ENCODE results near the gene ARTN.

Gene ARTN

DNA sequence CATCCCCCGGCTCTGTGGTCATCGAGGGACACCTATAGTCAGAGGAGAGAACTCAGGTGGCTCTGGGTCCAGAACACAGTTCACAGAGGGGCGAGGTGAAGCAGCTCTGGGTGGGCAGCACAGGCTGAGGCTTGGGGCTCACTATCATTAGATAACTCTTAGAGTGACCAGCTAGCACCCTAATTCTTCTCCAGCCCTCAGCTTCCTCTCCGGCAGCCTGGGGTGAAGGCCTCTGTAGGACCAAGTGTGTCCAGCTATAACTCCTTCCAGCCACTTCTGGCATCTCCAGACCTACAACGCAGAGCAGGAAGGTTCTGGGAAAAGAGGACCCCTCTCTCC, 1.4 kb downstream of the ARTN start:
- DNase-seq (ENCODE audit: low read depth, low spot score): no peak
- Histone ChIP-seq H3K36me3 (ENCODE audit: insufficient read depth, insufficient read length, low read length) (peaks cover 27% of the 10 kb centered on the region), H3K4me3 (ENCODE audit: insufficient read length, low read depth) (no peak overlapping the region), H3K9me3 (ENCODE audit: insufficient read depth, low read length) (no peaks in the 10 kb centered on the region), H3K4me1 (ENCODE audit: insufficient read depth, insufficient read length) (peaks cover 66% of the 10 kb centered on the region), H3K27me3 (ENCODE audit: insufficient read depth, insufficient read length) (peaks cover 23% of the 10 kb centered on the region), H3K9ac (ENCODE audit: insufficient read length, low read depth) (no peak overlapping the region)
- TF ChIP-seq SUZ12 (IDR thresholded peaks at IDR 0.05; ENCODE audit: extremely low read depth, insufficient read depth, insufficient read length): no peak
- no peak for TF ChIP-seq YY1 (IDR thresholded peaks at IDR 0.05; ENCODE audit: insufficient read depth, insufficient read length)
- TF ChIP-seq ZNF274 (IDR thresholded peaks at IDR 0.05; ENCODE audit: low read depth, low read length): no peak

DNA sequence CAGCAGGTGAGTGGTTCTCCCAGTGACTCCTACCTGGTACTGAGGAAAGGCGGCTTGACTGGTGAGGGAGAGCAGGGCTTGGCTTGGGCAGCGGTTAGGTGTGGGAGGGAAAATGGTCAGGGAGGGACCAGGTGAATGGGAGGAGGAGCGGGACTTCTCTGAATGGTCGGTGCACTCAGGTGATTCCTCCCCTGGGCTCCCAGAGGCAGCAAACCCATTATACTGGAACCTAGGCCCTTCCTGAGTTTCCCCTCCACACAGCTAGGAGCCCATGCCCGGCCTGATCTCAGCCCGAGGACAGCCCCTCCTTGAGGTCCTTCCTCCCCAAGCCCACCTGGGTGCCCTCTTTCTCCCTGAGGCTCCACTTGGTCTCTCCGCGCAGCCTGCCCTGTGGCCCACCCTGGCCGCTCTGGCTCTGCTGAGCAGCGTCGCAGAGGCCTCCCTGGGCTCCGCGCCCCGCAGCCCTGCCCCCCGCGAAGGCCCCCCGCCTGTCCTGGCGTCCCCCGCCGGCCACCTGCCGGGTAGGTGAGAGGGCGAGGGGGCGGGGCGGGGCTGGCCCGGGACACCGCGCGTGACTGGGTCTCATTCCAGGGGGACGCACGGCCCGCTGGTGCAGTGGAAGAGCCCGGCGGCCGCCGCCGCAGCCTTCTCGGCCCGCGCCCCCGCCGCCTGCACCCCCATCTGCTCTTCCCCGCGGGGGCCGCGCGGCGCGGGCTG, 2.3 kb downstream of the ARTN start:
- Histone ChIP-seq H3K4me1 (ENCODE audit: insufficient read depth, insufficient read length) (peaks cover 57% of the 10 kb centered on the region), H3K9ac (ENCODE audit: insufficient read length, low read depth) (peak overlapping the region; percentile 82), H3K27me3 (ENCODE audit: insufficient read depth, insufficient read length) (peaks cover 23% of the 10 kb centered on the region), H3K9me3 (ENCODE audit: insufficient read depth, low read length) (no peaks in the 10 kb centered on the region), H3K4me3 (ENCODE audit: insufficient read length, low read depth) (peak overlapping the region; percentile 48), H3K36me3 (ENCODE audit: insufficient read depth, insufficient read length, low read length) (peaks cover 22% of the 10 kb centered on the region)
- DNase-seq (ENCODE audit: low read depth, low spot score): no peak
- TF ChIP-seq SUZ12 (IDR thresholded peaks at IDR 0.05; ENCODE audit: extremely low read depth, insufficient read depth, insufficient read length) (no peak), ZNF274 (IDR thresholded peaks at IDR 0.05; ENCODE audit: low read depth, low read length) (no peak), YY1 (IDR thresholded peaks at IDR 0.05; ENCODE audit: insufficient read depth, insufficient read length) (no peak)

- peak overlapping the region; percentile 82 for H3K9ac ChIP-seq (ENCODE audit: insufficient read length, low read depth)
- H3K4me3 ChIP-seq (ENCODE audit: insufficient read length, low read depth): peak overlapping the region; percentile 48
These were observed 3.0 kb downstream of the ARTN start for GRCh38 chr1:43936431-43937151.

DNA sequence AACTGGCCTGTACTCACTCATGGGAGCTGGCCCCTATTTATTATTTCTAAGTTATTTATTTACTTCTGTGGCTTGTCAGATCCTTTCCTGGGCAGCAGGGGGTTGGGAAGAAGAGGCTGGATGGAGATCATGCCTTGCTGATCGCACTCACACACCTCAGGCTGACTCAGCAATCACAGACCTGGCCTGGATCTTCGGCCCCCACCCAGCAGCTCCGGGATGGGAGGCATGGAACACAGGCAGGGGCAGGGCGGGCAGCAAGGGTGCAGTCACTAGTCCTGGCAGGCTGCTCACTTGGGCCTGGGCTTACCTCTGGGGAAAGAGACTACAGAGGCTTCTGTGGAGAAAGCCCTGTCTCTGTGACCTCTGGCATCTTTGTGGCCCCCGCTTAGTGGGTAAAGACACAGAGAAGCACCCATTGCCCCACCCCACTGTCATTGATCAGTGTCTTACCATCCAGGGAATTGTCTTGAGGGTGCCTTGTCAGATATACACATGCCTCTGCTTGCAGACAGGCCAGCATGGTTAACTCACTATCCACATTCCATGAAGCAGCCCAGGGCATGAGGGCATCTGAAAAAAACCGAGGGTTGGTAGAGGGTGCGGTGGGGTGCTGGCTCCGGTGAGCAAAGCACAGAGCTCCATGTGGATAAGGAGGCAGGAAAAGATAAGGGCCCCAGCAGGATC, 3.7 kb downstream of the ARTN start:
- H3K9ac ChIP-seq (ENCODE audit: insufficient read length, low read depth): peak overlapping the region; percentile 53
- no peak for DNase-seq (ENCODE audit: low read depth, low spot score)

More at GRCh38 chr1:43936431-43937151, 3.0 kb downstream of the ARTN start:
- Histone ChIP-seq H3K4me1 (ENCODE audit: insufficient read depth, insufficient read length) (peaks cover 55% of the 10 kb centered on the region), H3K27me3 (ENCODE audit: insufficient read depth, insufficient read length) (peaks cover 22% of the 10 kb centered on the region), H3K9me3 (ENCODE audit: insufficient read depth, low read length) (no peaks in the 10 kb centered on the region), H3K36me3 (ENCODE audit: insufficient read depth, insufficient read length, low read length) (peaks cover 18% of the 10 kb centered on the region)
- DNase-seq (ENCODE audit: low read depth, low spot score): peak; percentile 51
- TF ChIP-seq ZNF274 (IDR thresholded peaks at IDR 0.05; ENCODE audit: low read depth, low read length) (no peak), SUZ12 (IDR thresholded peaks at IDR 0.05; ENCODE audit: extremely low read depth, insufficient read depth, insufficient read length) (no peak), YY1 (IDR thresholded peaks at IDR 0.05; ENCODE audit: insufficient read depth, insufficient read length) (no peak)

DNA sequence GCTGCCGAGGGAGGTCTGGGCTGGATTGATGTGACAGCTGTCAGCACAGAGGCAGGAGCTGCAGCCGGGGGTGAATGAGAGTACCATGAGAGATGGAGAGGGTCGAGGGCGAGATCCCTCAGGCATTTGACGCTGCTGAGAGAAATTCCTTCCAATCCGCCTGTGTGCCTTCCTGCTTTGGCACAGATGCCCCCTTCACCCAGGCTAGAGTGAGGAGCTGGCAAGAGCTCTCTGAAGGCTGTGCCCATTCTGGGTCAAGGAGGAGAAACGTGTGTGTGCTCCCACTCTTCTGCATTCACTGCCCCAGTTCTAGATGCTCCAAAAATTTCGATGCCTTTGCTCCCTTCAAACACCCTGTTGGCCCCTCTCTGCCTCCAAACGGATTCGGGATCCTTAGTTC, 4.8 kb downstream of the ARTN start:
- TF ChIP-seq SUZ12 (IDR thresholded peaks at IDR 0.05; ENCODE audit: extremely low read depth, insufficient read depth, insufficient read length) (no peak), YY1 (IDR thresholded peaks at IDR 0.05; ENCODE audit: insufficient read depth, insufficient read length) (no peak), ZNF274 (IDR thresholded peaks at IDR 0.05; ENCODE audit: low read depth, low read length) (no peak)
- H3K36me3 ChIP-seq (ENCODE audit: insufficient read depth, insufficient read length, low read length): peaks cover 18% of the 10 kb centered on the region
- peak overlapping the region; percentile 22 for H3K9ac ChIP-seq (ENCODE audit: insufficient read length, low read depth)
- peaks cover 46% of the 10 kb centered on the region for H3K4me1 ChIP-seq (ENCODE audit: insufficient read depth, insufficient read length)
- H3K9me3 ChIP-seq (ENCODE audit: insufficient read depth, low read length): no peaks in the 10 kb centered on the region
- H3K4me3 ChIP-seq (ENCODE audit: insufficient read length, low read depth): no peak overlapping the region
- peaks cover 6% of the 10 kb centered on the region for H3K27me3 ChIP-seq (ENCODE audit: insufficient read depth, insufficient read length)
- no peak for DNase-seq (ENCODE audit: low read depth, low spot score)

More for the DNA sequence above, 3.7 kb downstream of the ARTN start:
- TF ChIP-seq YY1 (IDR thresholded peaks at IDR 0.05; ENCODE audit: insufficient read depth, insufficient read length): no peak
- no peak for TF ChIP-seq ZNF274 (IDR thresholded peaks at IDR 0.05; ENCODE audit: low read depth, low read length)
- no peak for TF ChIP-seq SUZ12 (IDR thresholded peaks at IDR 0.05; ENCODE audit: extremely low read depth, insufficient read depth, insufficient read length)
- H3K36me3 ChIP-seq (ENCODE audit: insufficient read depth, insufficient read length, low read length): peaks cover 18% of the 10 kb centered on the region
- peak overlapping the region; percentile 48 for H3K4me3 ChIP-seq (ENCODE audit: insufficient read length, low read depth)
- peaks cover 50% of the 10 kb centered on the region for H3K4me1 ChIP-seq (ENCODE audit: insufficient read depth, insufficient read length)
- no peaks in the 10 kb centered on the region for H3K9me3 ChIP-seq (ENCODE audit: insufficient read depth, low read length)
- H3K27me3 ChIP-seq (ENCODE audit: insufficient read depth, insufficient read length): peaks cover 14% of the 10 kb centered on the region

GRCh38 chr1:43938892-43939587, 5.4 kb downstream of the ARTN start:
- peaks cover 44% of the 10 kb centered on the region for H3K4me1 ChIP-seq (ENCODE audit: insufficient read depth, insufficient read length)
- TF ChIP-seq YY1 (IDR thresholded peaks at IDR 0.05; ENCODE audit: insufficient read depth, insufficient read length) (no peak), ZNF274 (IDR thresholded peaks at IDR 0.05; ENCODE audit: low read depth, low read length) (no peak), SUZ12 (IDR thresholded peaks at IDR 0.05; ENCODE audit: extremely low read depth, insufficient read depth, insufficient read length) (no peak)
- DNase-seq (ENCODE audit: low read depth, low spot score): peak; percentile 35
- H3K27me3 ChIP-seq (ENCODE audit: insufficient read depth, insufficient read length): peaks cover 6% of the 10 kb centered on the region
- H3K9me3 ChIP-seq (ENCODE audit: insufficient read depth, low read length): no peaks in the 10 kb centered on the region
- peaks cover 18% of the 10 kb centered on the region for H3K36me3 ChIP-seq (ENCODE audit: insufficient read depth, insufficient read length, low read length)
- no peak overlapping the region for H3K4me3 ChIP-seq (ENCODE audit: insufficient read length, low read depth)
- peak overlapping the region; percentile 22 for H3K9ac ChIP-seq (ENCODE audit: insufficient read length, low read depth)
